Fibroblast of the aortic adventitia (primary cell): Measurements from ENCODE around the gene SOS1. TPM values are rescaled to one million over a fixed set of nuclear protein-coding genes. Genes with fewer than 3 reads are reported as not detected.
"Not testable (repeated sequence)": the region's sequence is repeated elsewhere in the genome, so short reads cannot be mapped to it uniquely, and the experiment has no call there.

Source experiments
- DNase-seq: peaks from one replicate; pipeline ENCODE4 v3.0.0-alpha.2; 2010; ENCODE audit warnings: low read depth
- H3K4me3 ChIP-seq: 2 replicates; pipeline ENCODE4 v1.5.1; 2011; ENCODE audit warnings: low read depth, mild to moderate bottlenecking, control low read depth, low read length, moderate library complexity
- CTCF ChIP-seq: IDR thresholded peaks from 2 replicates; pipeline ENCODE4 v1.5.1; 2011; ENCODE audit warnings: mild to moderate bottlenecking, low read length, control low read depth, inconsistent platforms; ENCODE audit not compliant: insufficient read depth
- total RNA-seq: library from RNA; depleted of rRNA; stranded (reverse); fragments of >200 nt; gene quantifications from 2 replicates; pipeline ENCODE4 v1.2.3, GENCODE V29; 2012; ENCODE audit warnings: low replicate concordance

SOS1 gene
- total RNA-seq, 1 donor = 27.9 TPM

DNA sequence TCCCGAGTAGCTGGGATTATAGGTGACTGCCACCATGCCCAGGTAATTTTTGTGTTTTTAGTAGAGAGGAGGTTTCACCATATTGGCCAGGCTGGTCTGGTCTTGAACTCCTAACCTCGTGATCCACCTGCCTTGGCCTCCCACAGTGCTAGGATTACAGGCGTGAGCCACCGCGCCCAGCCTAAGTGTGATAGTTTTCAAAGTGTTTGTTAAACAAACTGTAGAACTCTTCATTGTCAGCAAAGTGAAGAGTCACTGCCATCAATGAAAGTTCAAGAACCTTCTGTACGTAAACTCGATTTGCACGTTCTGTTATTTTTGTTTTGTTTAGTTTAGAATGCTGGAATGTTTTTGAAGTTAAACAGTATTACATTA, 18.0 kb upstream of the SOS1 start:
- no peak for DNase-seq
- no peak for TF ChIP-seq CTCF
- no peak overlapping the region for H3K4me3 ChIP-seq

- DNase-seq, H3K4me3 ChIP-seq: not testable (repeated sequence)
Observed at GRCh38 chr2:39138187-39138836, 17.5 kb upstream of the SOS1 start.

DNA sequence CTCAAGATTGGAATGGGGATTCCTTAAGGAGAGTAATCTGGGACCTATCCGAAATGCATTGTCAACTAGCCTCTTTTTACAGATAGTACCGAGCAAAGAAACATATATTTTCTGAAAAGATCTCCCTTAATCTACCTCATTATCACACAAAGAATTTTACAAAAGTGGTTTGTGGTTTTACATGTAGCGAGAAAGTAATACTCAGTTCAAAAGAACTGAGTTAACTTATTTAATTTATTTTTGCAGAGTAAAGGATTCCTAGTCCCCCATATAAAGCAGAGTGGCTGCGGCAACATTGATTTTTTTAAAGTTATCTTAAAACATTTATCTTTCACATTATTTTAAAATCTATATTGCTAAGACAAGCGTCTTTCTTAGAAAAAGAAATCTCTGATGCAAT, 15.9 kb upstream of the SOS1 start:
- no peak for DNase-seq
- TF ChIP-seq CTCF = no peak
- H3K4me3 ChIP-seq = no peak overlapping the region

- no peak for DNase-seq
- no peak for TF ChIP-seq CTCF
- no peak overlapping the region for H3K4me3 ChIP-seq
Observed at GRCh38 chr2:39135690-39136259, 14.9 kb upstream of the SOS1 start.

DNA sequence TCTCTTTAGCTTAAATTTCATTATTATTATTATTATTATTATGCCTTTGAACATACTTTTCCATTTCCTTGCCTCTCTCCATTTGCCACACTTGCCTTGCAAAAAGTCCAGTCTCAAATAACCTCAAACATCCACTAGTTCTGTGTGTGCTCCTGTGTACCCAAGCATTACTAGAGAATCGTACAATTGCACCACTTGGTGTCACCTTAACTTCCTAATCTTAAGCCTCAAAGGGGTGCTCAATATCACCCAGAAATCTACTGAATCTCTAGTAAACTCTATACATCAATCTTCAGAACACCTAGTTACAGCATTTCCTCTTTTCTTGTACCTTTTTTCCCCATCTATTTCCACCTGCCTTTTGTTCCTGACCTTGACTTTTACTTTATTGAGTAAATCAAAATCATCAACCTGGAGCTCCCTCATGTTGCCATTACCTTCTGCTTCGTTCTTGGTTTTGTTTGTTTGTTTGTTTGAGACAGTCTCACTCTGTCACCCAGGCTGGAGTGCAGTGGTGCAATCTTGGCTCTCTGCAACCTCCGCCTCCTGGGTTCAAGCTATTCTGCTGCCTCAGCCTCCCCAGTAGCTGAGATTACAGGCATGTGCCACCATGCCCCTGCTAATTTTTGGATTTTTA, 12.5 kb upstream of the SOS1 start:
- no peak overlapping the region for H3K4me3 ChIP-seq
- no peak for DNase-seq
- TF ChIP-seq CTCF = no peak

DNA sequence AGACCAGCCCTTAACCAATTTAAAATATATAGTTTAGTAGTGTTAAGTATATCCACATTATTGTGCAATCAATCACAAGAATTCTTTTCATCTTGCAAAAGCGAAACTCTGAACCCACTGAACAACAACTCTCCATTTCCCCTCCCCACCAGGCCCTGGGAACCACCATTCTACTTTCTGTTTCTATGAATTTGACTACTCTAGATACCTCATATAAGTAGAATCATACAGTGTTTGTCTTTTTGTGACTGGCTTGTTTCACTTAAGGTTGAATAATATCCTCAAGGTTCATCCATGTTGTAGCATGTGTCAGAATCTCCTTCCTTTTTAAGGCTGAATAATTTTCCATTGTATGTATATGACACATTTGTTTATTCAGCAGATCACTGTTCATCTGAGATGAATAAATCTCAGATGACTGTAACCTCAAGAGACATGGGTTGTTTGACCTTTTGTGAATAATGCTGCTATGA, 8.1 kb upstream of the SOS1 start:
- DNase-seq = peak; percentile 32
- no peak overlapping the region for H3K4me3 ChIP-seq
- TF ChIP-seq CTCF = no peak

GRCh38 chr2:39127973-39128372, 7.1 kb upstream of the SOS1 start:
- no peak for TF ChIP-seq CTCF
- peak; percentile 60 for DNase-seq

More at GRCh38 chr2:39127973-39128372, 7.1 kb upstream of the SOS1 start:
- H3K4me3 ChIP-seq = no peak overlapping the region
